GM12878 (cell line): Measurements from ENCODE around the gene BTNL9. TPM values are rescaled to one million over a fixed set of nuclear protein-coding genes. Genes with fewer than 3 reads are reported as not detected.

Experiments used
- ATAC-seq: fragments of 200-7000 bp; cut with Tn5 transposase; 3 replicates; pipeline ENCODE4 v1.9.1; 2020; ENCODE audit warnings: mild to moderate bottlenecking, moderate library complexity
- BruUV-seq: library from RNA; stranded (reverse); fragments of 400-500 nt; replicated peaks from 2 replicates; lab custom pipeline; 2021; lab: Mats Ljungman, UMichigan
- CTCF ChIA-PET: fragments of 300-600 bp; sonication (Branson Sonifier 250); formaldehyde crosslinking; extraction: SDS; loops from one replicate; lab custom pipeline; 2021; ENCODE audit warnings: inconsistent platforms; lab: Yijun Ruan, JAX
- POLR2A ChIA-PET: fragments of 350-600 bp; formaldehyde crosslinking; extraction: SDS; loops from one replicate; lab custom pipeline; 2021; ENCODE audit warnings: inconsistent platforms; lab: Charles Lee
- RAD21 ChIA-PET: fragments of 300-600 bp; sonication (Branson Sonifier 250); formaldehyde crosslinking; loops from one replicate; lab custom pipeline; 2023; ENCODE audit warnings: antibody characterized with exemption; ENCODE audit not compliant: unreplicated experiment; lab: Charles Lee
- SMC1A ChIA-PET: fragments of 300-600 bp; sonication (Branson Sonifier 250); formaldehyde crosslinking; loops from one replicate; lab custom pipeline; 2023; ENCODE audit not compliant: unreplicated experiment, uncharacterized antibody; lab: Charles Lee
- DNase-seq: peaks from one replicate; pipeline ENCODE4 v3.0.0-alpha.2; 2011; ENCODE audit warnings: low read depth, low spot score
- FAIRE-seq: peaks from 3 replicates; lab custom pipeline; 2011; peaks lifted over from hg19 to GRCh38; lab: Jason Lieb, UNC
- H2AFZ ChIP-seq: 2 replicates; pipeline ENCODE4 v1.6.0; 2011; ENCODE audit warnings: low read depth, low read length, control low read depth; ENCODE audit not compliant: control insufficient read depth
- H3K27ac ChIP-seq: 2 replicates; pipeline ENCODE4 v1.5.1; 2011; ENCODE audit warnings: control low read depth; ENCODE audit not compliant: control insufficient read depth, insufficient read depth
- H3K27me3 ChIP-seq, 2 experiments: replicated peaks in 1 of 2; 2 replicates each; pipeline versions ENCODE4 v1.6.0 to v1.6.1; 2011; ENCODE audit warnings: low read length in 1 of 2; ENCODE audit not compliant: control insufficient read depth in 2 of 2, insufficient read depth in 2 of 2
- H3K36me3 ChIP-seq, 2 experiments: 2 replicates each; pipeline ENCODE4 v1.5.1; 2011; ENCODE audit warnings: low read length in 1 of 2; ENCODE audit not compliant: control insufficient read depth in 2 of 2, insufficient read depth in 2 of 2
- H3K4me1 ChIP-seq: 2 replicates; pipeline ENCODE4 v1.6.1; 2011; ENCODE audit warnings: mild to moderate bottlenecking, low read length, moderate library complexity, mixed read lengths; ENCODE audit not compliant: control insufficient read depth, insufficient read depth
- H3K4me2 ChIP-seq: 2 replicates; pipeline ENCODE4 v1.6.0; 2011; ENCODE audit warnings: control low read depth; ENCODE audit not compliant: control insufficient read depth, insufficient read depth
- H3K4me3 ChIP-seq: fragments of 200-600 bp; sonication (generic); 2 replicates; pipeline ENCODE4 v1.5.1; 2016
- H3K79me2 ChIP-seq: 2 replicates; pipeline ENCODE4 v1.6.0; 2011; ENCODE audit warnings: low read length; ENCODE audit not compliant: control insufficient read depth, insufficient read depth
- H3K9ac ChIP-seq: 2 replicates; pipeline ENCODE4 v1.8.0; 2011; ENCODE audit warnings: low read length, control low read depth, mixed read lengths; ENCODE audit not compliant: control insufficient read depth, insufficient read depth
- H3K9me3 ChIP-seq: replicated peaks from 3 replicates; pipeline ENCODE4 v1.5.1; 2011; ENCODE audit warnings: mild to moderate bottlenecking, low read length; ENCODE audit not compliant: control insufficient read depth, insufficient read depth
- H4K20me1 ChIP-seq: 2 replicates; pipeline ENCODE4 v1.6.0; 2011; ENCODE audit not compliant: control insufficient read depth, insufficient read depth
- NFYB ChIP-seq: IDR thresholded peaks from 2 replicates; pipeline ENCODE4 v1.6.1; 2011; ENCODE audit warnings: low read depth, mild to moderate bottlenecking, low read length, improper control_type of control experiment, moderate library complexity; ENCODE audit not compliant: insufficient read depth
- SKIL ChIP-seq: fragments of 450-650 bp; IDR thresholded peaks from 2 replicates; pipeline ENCODE4 v1.6.1; 2017; ENCODE audit warnings: mild to moderate bottlenecking, low read depth, inconsistent platforms; ENCODE audit not compliant: poor library complexity, severe bottlenecking
- WGBS: methylation state at CpG from one replicate; pipeline ENCODE4 v1.1.6; 2016; ENCODE audit warnings: low lambda C conversion rate; ENCODE audit not compliant: insufficient replicate concordance, insufficient coverage; ENCODE audit errors: missing lambda C conversion rate; 5-methylcytosine and 5-hydroxymethylcytosine counted together
- in situ Hi-C: fragments of 300-500 bp; cut with MboI; formaldehyde crosslinking; loops from 9 replicates; pipeline ENCODE4 v1.14.3; 2018; ENCODE audit warnings: mixed read lengths
- intact Hi-C: fragments of 100-400 bp; cut with micrococcal nuclease; formaldehyde crosslinking; loops from one replicate; pipeline ENCODE4 v1.14.2; 2022; ENCODE audit not compliant: unreplicated experiment
- polyA plus RNA-seq, 11 experiments: library from polyadenylated mRNA; depleted of rRNA in 4 of 11; unstranded in 6 of 11; stranded (reverse) in 5 of 11; fragments of >200 nt; fragmentation: Nextera tagmentation in 4 of 11; fragmentation: Illumina TruSeq in 1 of 11; extraction: Ambion mirVana in 4 of 11; extraction: Trizol in 1 of 11; gene quantifications; 1 replicate in 1 of 11; 2 replicates in 10 of 11; pipeline versions ENCODE4 v1.2.1 to v1.2.3, GENCODE V29; 2011 to 2016; ENCODE audit warnings: inconsistent platforms in 2 of 11, missing spikeins in 2 of 11, low read depth in 1 of 11
- total RNA-seq, 4 experiments: library from RNA; depleted of rRNA in 3 of 4; stranded (reverse); fragments of >200 nt in 3 of 4; fragmentation: Illumina TruSeq in 1 of 4; extraction: Trizol in 1 of 4; gene quantifications; 2 replicates each; pipeline versions ENCODE4 v1.2.1 to v1.2.3, GENCODE V29; 2013 to 2021

The BTNL9 gene
- total and polyA plus RNA-seq, 10 of the 15 experiments (the other 5 are each of a cell fraction or from before 2014, with no cell fraction given), result 0.01 to 16.5 (median 0.06) TPM; not detected in 5

- in situ Hi-C loops, result no loop called here
- POLR2A ChIA-PET, result interaction anchor here (0.6 kb wide), 1 partner anchor 77 kb away, joined by 8 read pairs; no protein-coding TSS in a partner anchor
- Histone ChIP-seq H3K9ac (no peak overlapping the region), H3K4me3 (no peak overlapping the region), H3K4me1 (no peaks in the 10 kb centered on the region), H3K36me3 (no peaks in the 10 kb centered on the region), H4K20me1 (no peaks in the 10 kb centered on the region), H3K27ac (no peak overlapping the region), H3K27me3 (peaks cover 0 to 2% of the 10 kb centered on the region in 2 experiments; a peak in 1 of 4 replicates), H3K4me2 (no peak overlapping the region), H3K9me3 (no peaks in the 10 kb centered on the region; the same call in 2 of the 3 replicates), H3K79me2 (no peaks in the 10 kb centered on the region), H2AFZ (no peak overlapping the region)
- intact Hi-C loops, result no loop called here
- DNase-seq, result no peak
- no peak for FAIRE-seq
- BruUV-seq, result no TSS peak
- CTCF ChIA-PET, result no interaction called here
- SMC1A ChIA-PET, result interaction anchor here (1.9 kb wide), 1 partner anchor 23 kb away, joined by 4 read pairs; no protein-coding TSS in a partner anchor
- WGBS, result 50% methylated on average over 26 of the region's 26 CpGs
- RAD21 ChIA-PET, result no interaction called here
- TF ChIP-seq NFYB (0 out of 2 replicates have a peak, but pooled peaks have one; percentile 15), SKIL (no peak)
- ATAC-seq, result peak; percentile 33; the same call in 1 of the 3 replicates
Measured at GRCh38 chr5:181069767-181070491, 29.9 kb downstream of the BTNL9 start.
